ENCODE data around the gene GLB1L.

GLB1L gene

DNA sequence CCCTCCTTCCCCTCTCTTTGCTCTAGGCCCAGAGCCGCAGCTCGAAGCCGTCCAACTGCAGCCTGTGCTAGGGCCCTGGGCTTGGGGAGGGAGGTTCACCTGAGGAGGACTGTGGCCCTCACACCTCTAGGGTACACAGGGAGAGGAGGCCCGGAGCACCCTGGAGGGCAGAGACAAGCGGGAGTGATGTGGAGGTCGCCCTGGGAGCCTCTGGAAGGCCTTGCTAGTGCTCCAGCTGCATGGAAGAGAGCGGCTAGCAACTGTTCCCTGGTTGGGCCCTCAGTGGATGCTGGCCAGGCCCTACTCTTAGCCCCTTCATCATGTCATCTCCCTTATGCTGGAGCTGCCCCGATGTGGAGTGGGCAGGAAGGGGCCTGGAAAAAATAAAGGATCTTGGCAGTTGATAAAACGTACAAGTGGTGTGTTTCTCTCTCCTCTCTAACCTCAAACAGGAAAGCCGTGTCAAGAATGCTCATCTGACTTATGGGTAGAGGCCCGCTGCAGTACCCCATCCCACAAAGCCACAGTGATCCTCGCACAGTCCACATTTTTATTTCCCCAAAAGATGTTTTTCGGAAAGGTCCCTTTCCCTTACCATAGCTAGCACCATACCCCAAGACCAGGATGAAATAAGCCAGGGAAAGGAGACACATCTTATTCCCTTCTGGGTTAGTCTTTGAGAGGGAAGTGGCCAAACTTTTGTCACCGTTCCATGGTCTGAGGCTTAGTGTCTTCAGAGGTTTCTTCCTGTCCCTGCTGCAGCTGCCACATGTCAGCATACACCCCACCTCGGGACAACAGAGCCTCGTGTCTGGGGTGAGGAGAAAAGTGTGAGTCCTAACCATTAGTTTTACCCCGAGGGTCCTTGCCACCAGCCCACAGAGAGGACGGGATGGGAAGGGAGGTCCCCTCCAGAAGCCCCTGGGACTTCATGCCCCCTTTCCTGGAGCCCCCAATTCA, 35.7 kb downstream of the GLB1L start:
- no peak for TF ChIP-seq CTCF (IDR thresholded peaks at IDR 0.05)
- Histone ChIP-seq H3K4me3 (no peak overlapping the region), H3K27ac (no peak overlapping the region)
- no peak for DNase-seq (ENCODE audit: low spot score)

- H3K4me3 ChIP-seq: peak overlapping the region; percentile 79
- H3K27ac ChIP-seq: peak overlapping the region; percentile 92 to 94
- no peak for DNase-seq (ENCODE audit: low spot score)
- TF ChIP-seq CTCF (IDR thresholded peaks at IDR 0.05): no peak
Observed at GRCh38 chr2:219207884-219208740, 37.1 kb downstream of the GLB1L start.

GRCh38 chr2:219207134-219207883, 37.9 kb downstream of the GLB1L start:
- peak overlapping the region; percentile 92 to 94 for H3K27ac ChIP-seq
- DNase-seq (ENCODE audit: low spot score): no peak
- no peak for TF ChIP-seq CTCF (IDR thresholded peaks at IDR 0.05)

DNA sequence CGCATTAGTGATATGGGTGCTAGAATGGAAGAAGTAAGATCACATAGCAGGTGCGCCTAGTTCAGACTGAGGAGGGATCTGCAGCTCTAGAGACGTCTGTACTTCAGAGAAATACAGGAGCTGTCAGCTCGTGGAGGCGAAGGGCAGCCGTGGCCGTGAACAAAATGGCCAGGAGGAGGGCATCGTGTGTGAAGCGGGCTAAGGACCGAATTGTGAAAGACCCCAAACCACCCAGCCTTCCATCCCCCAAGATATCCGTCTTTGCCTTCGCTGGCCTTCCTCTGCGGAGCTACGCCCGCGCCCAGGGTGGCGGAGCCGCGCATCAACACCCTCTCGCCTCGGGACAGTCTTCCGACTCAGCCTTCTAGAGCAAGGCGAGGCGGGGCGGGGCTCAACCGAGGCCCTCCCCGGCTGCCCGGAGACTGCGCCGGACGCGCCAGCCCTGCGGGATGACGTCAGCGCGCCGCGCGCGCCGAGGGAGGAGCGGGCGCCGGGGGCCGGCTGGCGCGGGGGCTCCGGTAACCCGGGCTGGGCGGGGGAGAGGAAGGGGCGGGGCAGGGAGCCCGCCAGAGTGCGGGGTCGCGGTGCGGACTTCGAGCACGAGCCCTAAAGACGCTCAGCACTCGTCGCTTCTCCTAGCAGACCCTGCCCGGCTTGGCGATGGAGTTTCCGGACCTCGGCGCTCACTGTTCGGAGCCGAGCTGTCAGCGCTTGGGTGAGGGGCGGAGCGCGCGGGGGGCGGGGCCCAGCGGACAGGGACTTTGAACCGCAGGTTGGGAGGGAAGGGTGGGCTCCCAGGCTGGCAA, 38.7 kb downstream of the GLB1L start, which contains the start of gene ZFAND2B:
Gene ZFAND2B (plus strand): TSS at position 455 of the 806 bp plus-strand sequence. CDS start 206 bp downstream, at position 661.
- DNase-seq (ENCODE audit: low spot score): peak; percentile 96
- H3K27ac ChIP-seq: peak within 1 kb of the TSS; percentile 92 to 94
- no peak for TF ChIP-seq CTCF (IDR thresholded peaks at IDR 0.05)
- H3K4me3 ChIP-seq: peak within 1 kb of the TSS; percentile 79

More at GRCh38 chr2:219207134-219207883, 37.9 kb downstream of the GLB1L start:
- H3K4me3 ChIP-seq: peak overlapping the region; percentile 79

- no peak for DNase-seq (ENCODE audit: low spot score)
- TF ChIP-seq CTCF (IDR thresholded peaks at IDR 0.05): no peak
- Histone ChIP-seq H3K27ac (peak overlapping the region; percentile 92 to 94), H3K4me3 (peak overlapping the region; percentile 79)
Observed at GRCh38 chr2:219205981-219206327, 39.3 kb downstream of the GLB1L start.

GRCh38 chr2:219205165-219205538, 40.1 kb downstream of the GLB1L start:
- no peak overlapping the region for H3K4me3 ChIP-seq
- DNase-seq (ENCODE audit: low spot score): no peak
- H3K27ac ChIP-seq: no peak overlapping the region
- TF ChIP-seq CTCF (IDR thresholded peaks at IDR 0.05): no peak
